ENCODE data around the gene ZFP92. TPM values are rescaled to one million over a fixed set of nuclear protein-coding genes. Genes with fewer than 3 reads are reported as not detected.

ZFP92 gene
- polyA plus RNA-seq, 1 donor (not counting 4 experiments of a cell fraction or from before 2014, with no cell fraction given) = 0.64 TPM

- TF ChIP-seq CTCF (optimal IDR thresholded peaks at IDR 0.05 in 1 of 3, IDR thresholded peaks at IDR 0.05 in 1 of 3, conservative IDR thresholded peaks at IDR 0.05 in 1 of 3; ENCODE audit: extremely low read depth in 1 of 3, insufficient read depth in 2 of 3, low read length in 3 of 3) = no peak
- H3K79me2 ChIP-seq (ENCODE audit: control insufficient read depth, insufficient read depth, low read length) = no peaks in the 10 kb centered on the region
- no peaks in the 10 kb centered on the region for H4K20me1 ChIP-seq (ENCODE audit: control insufficient read depth, extremely low read depth, insufficient read depth, low read length)
- H3K27me3 ChIP-seq (ENCODE audit: control insufficient read depth, extremely low read depth, insufficient read depth, low read length) = no peaks in the 10 kb centered on the region
- dilution Hi-C loops (cut with MboI; ENCODE audit: extremely low pct_ligation_motif_present, low sequenced_read_pairs) = no loop called here
- H3K36me3 ChIP-seq (ENCODE audit: control insufficient read depth in 2 of 2, extremely low read depth in 1 of 2, insufficient read depth in 2 of 2, low read length in 2 of 2) = peaks cover 0 to 3% of the 10 kb centered on the region in 2 experiments
- H3K4me3 ChIP-seq (ENCODE audit: control insufficient read depth in 2 of 3, extremely low read depth in 1 of 3, insufficient read depth in 2 of 3, low read depth in 1 of 3, low read length in 3 of 3) = no peak overlapping the region
- peaks cover 2% of the 10 kb centered on the region for H3K4me1 ChIP-seq (ENCODE audit: control insufficient read depth, extremely low read depth, insufficient read depth, low read length)
- no peak for DNase-seq (ENCODE audit: low read depth, low spot score)
- no peak for FAIRE-seq
- H3K9ac ChIP-seq (ENCODE audit: control insufficient read depth, extremely low read depth, insufficient read depth, low read length) = no peak overlapping the region
- H2AFZ ChIP-seq (ENCODE audit: control insufficient read depth, low read length) = no peak overlapping the region
- no peaks in the 10 kb centered on the region for H3K9me3 ChIP-seq (ENCODE audit: control insufficient read depth, low read depth, low read length)
- H3K4me2 ChIP-seq (ENCODE audit: control insufficient read depth, extremely low read depth, insufficient read depth, low read depth, low read length) = no peak overlapping the region
- H3K9me1 ChIP-seq (ENCODE audit: control insufficient read depth, extremely low read depth, insufficient read depth, low read length) = no peaks in the 10 kb centered on the region
- H3K27ac ChIP-seq (ENCODE audit: control insufficient read depth, insufficient read depth, low read length) = no peak overlapping the region
Observed at GRCh38 chrX:153456161-153456560, 44.9 kb downstream of the ZFP92 start.

- Histone ChIP-seq H3K4me3 (ENCODE audit: control insufficient read depth in 2 of 3, extremely low read depth in 1 of 3, insufficient read depth in 2 of 3, low read depth in 1 of 3, low read length in 3 of 3) (no peak overlapping the region), H3K9me3 (ENCODE audit: control insufficient read depth, low read depth, low read length) (no peaks in the 10 kb centered on the region), H3K27me3 (ENCODE audit: control insufficient read depth, extremely low read depth, insufficient read depth, low read length) (no peaks in the 10 kb centered on the region), H3K4me1 (ENCODE audit: control insufficient read depth, extremely low read depth, insufficient read depth, low read length) (peaks cover 2% of the 10 kb centered on the region), H3K9me1 (ENCODE audit: control insufficient read depth, extremely low read depth, insufficient read depth, low read length) (no peaks in the 10 kb centered on the region), H3K9ac (ENCODE audit: control insufficient read depth, extremely low read depth, insufficient read depth, low read length) (no peak overlapping the region), H3K27ac (ENCODE audit: control insufficient read depth, insufficient read depth, low read length) (no peak overlapping the region), H3K79me2 (ENCODE audit: control insufficient read depth, insufficient read depth, low read length) (no peaks in the 10 kb centered on the region), H4K20me1 (ENCODE audit: control insufficient read depth, extremely low read depth, insufficient read depth, low read length) (no peaks in the 10 kb centered on the region), H3K4me2 (ENCODE audit: control insufficient read depth, extremely low read depth, insufficient read depth, low read depth, low read length) (no peak overlapping the region), H2AFZ (ENCODE audit: control insufficient read depth, low read length) (no peak overlapping the region), H3K36me3 (ENCODE audit: control insufficient read depth in 2 of 2, extremely low read depth in 1 of 2, insufficient read depth in 2 of 2, low read length in 2 of 2) (peaks cover 0 to 3% of the 10 kb centered on the region in 2 experiments)
- dilution Hi-C loops (cut with MboI; ENCODE audit: extremely low pct_ligation_motif_present, low sequenced_read_pairs) = no loop called here
- FAIRE-seq (no peak), DNase-seq (ENCODE audit: low read depth, low spot score) (no peak)
- TF ChIP-seq CTCF (optimal IDR thresholded peaks at IDR 0.05 in 1 of 3, IDR thresholded peaks at IDR 0.05 in 1 of 3, conservative IDR thresholded peaks at IDR 0.05 in 1 of 3; ENCODE audit: extremely low read depth in 1 of 3, insufficient read depth in 2 of 3, low read length in 3 of 3) = no peak
- no peak for TF ChIP-seq EZH2 (IDR thresholded peaks at IDR 0.05; ENCODE audit: low read length)
Observed at GRCh38 chrX:153456704-153457103, 45.4 kb downstream of the ZFP92 start.

Data from keratinocyte (primary cell).